ENCODE results near the gene RIN1.

Gene RIN1

GRCh38 chr11:66343176-66343575 lies 6.9 kb upstream of the RIN1 start:
- TF ChIP-seq CTCF (IDR thresholded peaks at IDR 0.05): no peak

GRCh38 chr11:66341502-66342126 lies 5.4 kb upstream of the RIN1 start:
- no peak for TF ChIP-seq CTCF (IDR thresholded peaks at IDR 0.05)

GRCh38 chr11:66340596-66341501 lies 4.6 kb upstream of the RIN1 start:
- no peak for TF ChIP-seq CTCF (IDR thresholded peaks at IDR 0.05)

- TF ChIP-seq CTCF (IDR thresholded peaks at IDR 0.05): no peak
These were observed 3.7 kb upstream of the RIN1 start for GRCh38 chr11:66339686-66340483.

GRCh38 chr11:66339162-66339675 lies 3.0 kb upstream of the RIN1 start:
- TF ChIP-seq CTCF (IDR thresholded peaks at IDR 0.05): no peak

- no peak for TF ChIP-seq CTCF (IDR thresholded peaks at IDR 0.05)
These were observed 2.3 kb upstream of the RIN1 start for GRCh38 chr11:66338276-66339161.
